Panc1 (cell line): ENCODE measurements around the gene TRAF2. TPM values are rescaled to one million over a fixed set of nuclear protein-coding genes. Genes with fewer than 3 reads are reported as not detected.

Experiments used
- microRNA-seq: library from miRNA; unstranded; fragments of <30 nt; microRNA quantifications from one replicate; pipeline ENCODE4 v1.1.0, GENCODE V29; 2020; ENCODE audit not compliant: unreplicated experiment
- total RNA-seq: library from RNA; stranded (reverse); gene quantifications from one replicate; pipeline ENCODE4 v1.2.1, GENCODE V29; 2021; ENCODE audit not compliant: unreplicated experiment

Gene TRAF2
- total RNA-seq, 1 experiment from 2014 or later: 48.7 TPM

Small RNAs within 50 kb of the gene (microRNA-seq; reads per million reads assigned to microRNA genes)
- gene MIR4479: 1.3 reads per million

Other genes with a start within 250 kb of the TRAF2 start
- 42.3 TPM for gene EGFL7, start 223.6 kb upstream of the TRAF2 start, total RNA-seq
- gene AGPAT2, start 199.1 kb upstream of the TRAF2 start, total RNA-seq: 77.9 TPM
- gene DIPK1B, start 173.9 kb upstream of the TRAF2 start, total RNA-seq: 10.6 TPM
- not detected for gene LCN10, start 143.6 kb upstream of the TRAF2 start, total RNA-seq
- not detected for gene LCN6, start 138.0 kb upstream of the TRAF2 start, total RNA-seq
- not detected for gene LCN8, start 128.3 kb upstream of the TRAF2 start, total RNA-seq
- 0.05 TPM for gene LCN15, start 122.0 kb upstream of the TRAF2 start, total RNA-seq
- gene TMEM141, start 95.2 kb upstream of the TRAF2 start, total RNA-seq: 53.5 TPM
- 0.62 TPM for gene CCDC183, start 90.2 kb upstream of the TRAF2 start, total RNA-seq
- 106 TPM for gene RABL6, start 78.6 kb upstream of the TRAF2 start, total RNA-seq
- 7.2 TPM for gene AJM1, start 44.0 kb upstream of the TRAF2 start, total RNA-seq
- gene PHPT1, start 37.1 kb upstream of the TRAF2 start, total RNA-seq: 204 TPM
- 6.3 TPM for gene MAMDC4, start 34.2 kb upstream of the TRAF2 start, total RNA-seq
- 270 TPM for gene EDF1, start 20.2 kb upstream of the TRAF2 start, total RNA-seq
- 72.6 TPM for gene FBXW5, start 58.2 kb downstream of the TRAF2 start, total RNA-seq
- gene C8G, start 58.7 kb downstream of the TRAF2 start, total RNA-seq: 2.9 TPM
- 2.5 TPM for gene LCN12, start 65.8 kb downstream of the TRAF2 start, total RNA-seq
- 13.7 TPM for gene PTGDS, start 91.0 kb downstream of the TRAF2 start, total RNA-seq
- gene LCNL1, start 96.5 kb downstream of the TRAF2 start, total RNA-seq: 0.82 TPM
- gene PAXX, start 105.9 kb downstream of the TRAF2 start, total RNA-seq: 64.0 TPM
- gene CLIC3, start 110.1 kb downstream of the TRAF2 start, total RNA-seq: 6.2 TPM
- gene ABCA2, start 141.7 kb downstream of the TRAF2 start, total RNA-seq: 27.0 TPM
- not detected for gene FUT7, start 145.6 kb downstream of the TRAF2 start, total RNA-seq
- 43.5 TPM for gene NPDC1, start 159.7 kb downstream of the TRAF2 start, total RNA-seq
- 2.8 TPM for gene ENTPD2, start 167.5 kb downstream of the TRAF2 start, total RNA-seq
- 18.4 TPM for gene SAPCD2, start 184.0 kb downstream of the TRAF2 start, total RNA-seq
- gene UAP1L1, start 191.0 kb downstream of the TRAF2 start, total RNA-seq: 23.1 TPM
- 57.2 TPM for gene MAN1B1, start 200.5 kb downstream of the TRAF2 start, total RNA-seq
- gene DPP7, start 228.2 kb downstream of the TRAF2 start, total RNA-seq: 236 TPM